ENCODE results near the gene VPS52.

DNA sequence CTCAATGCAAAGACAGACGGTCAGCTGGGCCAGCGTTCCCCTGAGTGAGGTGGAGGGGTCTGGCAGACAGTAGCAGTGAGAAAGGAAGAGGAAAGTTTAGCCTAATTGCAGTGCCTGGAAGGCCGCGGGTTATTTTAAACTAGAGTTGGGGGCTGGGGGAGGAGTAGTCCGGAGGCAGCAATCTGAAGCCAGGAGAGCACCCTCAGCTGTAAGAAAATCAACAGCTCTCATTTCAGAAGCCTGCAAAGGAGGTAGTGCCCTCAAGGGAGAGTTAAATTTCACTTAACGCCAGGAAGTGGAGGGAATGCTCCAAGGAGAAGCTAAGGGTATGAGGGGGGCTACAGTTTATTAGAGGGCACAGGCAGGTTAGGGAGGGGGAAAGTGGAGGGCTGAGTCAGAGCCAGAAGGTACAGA, 36.4 kb downstream of the VPS52 start:
- no peak for TF ChIP-seq CTCF (conservative IDR thresholded peaks at IDR 0.05 in 1 of 2, IDR thresholded peaks at IDR 0.05 in 1 of 2; ENCODE audit: low read depth in 1 of 2, low read length in 2 of 2)
- no peak for TF ChIP-seq EZH2 (IDR thresholded peaks at IDR 0.05; ENCODE audit: low read length, missing control alignments)

Measured in fibroblast of lung (primary cell).